MV-4-11 (cell line): ENCODE measurements around the gene HSFX2.
"Not testable (repeated sequence)": the region's sequence is repeated elsewhere in the genome, so short reads cannot be mapped to it uniquely, and the experiment has no call there.

ENCODE experiments used
- DNase-seq: peaks from one replicate; lab custom pipeline; 2025; lab: John Stamatoyannopoulos, UW

HSFX2 gene

GRCh38 chrX:149587359-149587758 lies 7.8 kb downstream of the HSFX2 start, which contains the start of gene MAGEA9B:
Gene MAGEA9B (minus strand): TSS chrX:149587459. CDS start chrX:149583179, 4,280 bp downstream.
- not testable (repeated sequence) for DNase-seq

GRCh38 chrX:149585631-149586030 lies 9.5 kb downstream of the HSFX2 start:
- not testable (repeated sequence) for DNase-seq

- not testable (repeated sequence) for DNase-seq
Observed at GRCh38 chrX:149573456-149573855, 21.7 kb downstream of the HSFX2 start.

- DNase-seq = no peak
Observed at GRCh38 chrX:149572743-149573142, 22.4 kb downstream of the HSFX2 start.

- no peak for DNase-seq
Observed at GRCh38 chrX:149571770-149572169, 23.3 kb downstream of the HSFX2 start.

- peak; percentile 68 for DNase-seq
Observed at GRCh38 chrX:149570668-149571067, 24.4 kb downstream of the HSFX2 start.

- DNase-seq = no peak
Observed at GRCh38 chrX:149569770-149570169, 25.3 kb downstream of the HSFX2 start.

GRCh38 chrX:149568701-149569296 lies 26.3 kb downstream of the HSFX2 start:
- no peak for DNase-seq

GRCh38 chrX:149567621-149568417 lies 27.3 kb downstream of the HSFX2 start:
- DNase-seq = no peak

GRCh38 chrX:149563359-149563758 lies 31.8 kb downstream of the HSFX2 start:
- DNase-seq = no peak

- DNase-seq = not testable (repeated sequence)
Observed at GRCh38 chrX:149555251-149555650, 39.9 kb downstream of the HSFX2 start.

- not testable (repeated sequence) for DNase-seq
Observed at GRCh38 chrX:149551939-149552248, 43.2 kb downstream of the HSFX2 start.

GRCh38 chrX:149551245-149551938 lies 43.7 kb downstream of the HSFX2 start:
- not testable (repeated sequence) for DNase-seq

GRCh38 chrX:149550454-149550853 lies 44.7 kb downstream of the HSFX2 start:
- DNase-seq = not testable (repeated sequence)

- DNase-seq = not testable (repeated sequence)
Observed at GRCh38 chrX:149549701-149550100, 45.4 kb downstream of the HSFX2 start, which contains the start of gene HSFX3. Gene HSFX3 (minus strand): TSS chrX:149549924. CDS start chrX:149549852, 72 bp downstream.

GRCh38 chrX:149547782-149548181 lies 47.3 kb downstream of the HSFX2 start:
- DNase-seq = not testable (repeated sequence)

GRCh38 chrX:149546962-149547361 lies 48.2 kb downstream of the HSFX2 start:
- not testable (repeated sequence) for DNase-seq

GRCh38 chrX:149545545-149546543 lies 49.3 kb downstream of the HSFX2 start:
- DNase-seq = peak; percentile 1
